ENCODE results near the gene HRK. TPM values are rescaled to one million over a fixed set of nuclear protein-coding genes. Genes with fewer than 3 reads are reported as not detected.

Gene HRK
- total and polyA plus RNA-seq, 2 of the 4 experiments (the other 2 are of a cell fraction): not detected

DNA sequence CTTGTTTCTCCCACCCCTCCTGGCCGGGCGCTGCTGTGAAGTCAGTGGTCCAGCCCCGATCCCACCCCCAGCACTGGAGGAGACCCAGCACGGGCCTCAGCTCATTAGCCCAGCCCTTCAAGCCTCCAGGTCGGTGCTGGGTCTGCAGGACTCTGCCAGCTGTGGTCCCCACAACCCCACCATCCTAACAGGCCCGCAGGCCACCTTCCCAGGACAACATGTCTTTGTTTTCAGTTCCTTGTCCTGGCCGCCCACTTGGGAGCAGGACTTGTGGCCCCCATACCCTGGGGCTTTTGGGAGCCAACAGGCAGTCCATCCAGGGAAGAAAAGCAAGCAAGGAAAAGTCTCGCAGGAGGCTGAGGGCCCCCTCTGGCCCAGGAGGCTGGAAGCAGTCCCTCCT is 60.0 kb downstream of the HRK start:
- no peaks in the 10 kb centered on the region for H4K20me1 ChIP-seq (ENCODE audit: insufficient read depth, low read length)
- no peak overlapping the region for H4K5ac ChIP-seq (ENCODE audit: low read depth, low read length)
- H2AK5ac ChIP-seq (ENCODE audit: low read depth, low read length): no peak overlapping the region
- DNase-seq (no peak), ATAC-seq (ENCODE audit: low read depth) (no peak)
- no peak overlapping the region for H3K18ac ChIP-seq (ENCODE audit: low read depth, low read length)
- H3K56ac ChIP-seq (ENCODE audit: extremely low read depth, insufficient read depth, low read length): no peak overlapping the region
- BruUV-seq (replicated peaks): no TSS peak
- no peaks in the 10 kb centered on the region for H3K36me3 ChIP-seq (ENCODE audit: control insufficient read depth, insufficient read depth, low read length)
- no peak overlapping the region for H2BK20ac ChIP-seq (ENCODE audit: low read depth, low read length)
- no peak overlapping the region for H3K9ac ChIP-seq (ENCODE audit: low read depth, low read length)
- H4K91ac ChIP-seq (ENCODE audit: insufficient read depth, low read depth, low read length): no peak overlapping the region
- ChIA-PET POLR2A (ENCODE audit: unreplicated experiment) (no interaction called here), CTCF (no interaction called here)
- H2AFZ ChIP-seq (replicated peaks; ENCODE audit: low read length, poor library complexity): no peak overlapping the region
- intact Hi-C loops (cut with micrococcal nuclease) (no loop called here), dilution Hi-C loops (cut with HindIII; ENCODE audit: low sequenced_read_pairs, unreplicated experiment) (no loop called here), in situ Hi-C loops (cut with MboI; ENCODE audit: low sequenced_read_pairs) (no loop called here)
- no peaks in the 10 kb centered on the region for H3K9me3 ChIP-seq (ENCODE audit: control insufficient read depth, insufficient read depth, low read length)
- no peak overlapping the region for H2BK120ac ChIP-seq (ENCODE audit: low read depth, low read length)
- no peak overlapping the region for H2BK5ac ChIP-seq (ENCODE audit: low read depth, low read length, poor library complexity, severe bottlenecking)
- TF ChIP-seq RFX5 (IDR thresholded peaks at IDR 0.05; ENCODE audit: low read depth, low read length) (no peak), RCOR1 (IDR thresholded peaks at IDR 0.05; ENCODE audit: insufficient replicate concordance, low read length) (no peak), NFE2L2 (IDR thresholded peaks at IDR 0.05; ENCODE audit: low read depth, low read length) (no peak)
- H3K27me3 ChIP-seq (ENCODE audit: control insufficient read depth, insufficient read depth, low read length): no peaks in the 10 kb centered on the region
- H3K27ac ChIP-seq (ENCODE audit: insufficient read depth, low read length): no peak overlapping the region
- 25% methylated on average over 2 of the region's 8 CpGs; no CpG with 5 or more reads in 1 of the 2 experiments for WGBS, 2 experiments (ENCODE audit: extremely low coverage in 2 of 2, insufficient read length in 1 of 2)
- peaks cover 7% of the 10 kb centered on the region in 2 experiments for H3K79me1 ChIP-seq (ENCODE audit: low read depth in 1 of 2, low read length in 2 of 2)
- no peak overlapping the region for H3K23ac ChIP-seq (ENCODE audit: low read depth, low read length)
- H3K4me2 ChIP-seq (ENCODE audit: low read depth, low read length): no peak overlapping the region
- H2AK9ac ChIP-seq (replicated peaks; ENCODE audit: low read depth, low read length, poor library complexity): no peak overlapping the region
- no peak overlapping the region for H4K8ac ChIP-seq (ENCODE audit: low read depth in 2 of 2, low read length in 2 of 2)
- no peak overlapping the region for H3K4me3 ChIP-seq (ENCODE audit: insufficient read depth, low read depth, low read length)
- no peak overlapping the region for H3K4ac ChIP-seq (ENCODE audit: low read depth, low read length)
- H3K9me1 ChIP-seq (ENCODE audit: insufficient read depth, low read length): peaks cover 7% of the 10 kb centered on the region; the same call in 1 of the 2 replicates
- H3K14ac ChIP-seq (replicated peaks; ENCODE audit: low read depth, low read length): no peak overlapping the region
- H2BK15ac ChIP-seq (ENCODE audit: low read depth, low read length): no peak overlapping the region
- H3K4me1 ChIP-seq (ENCODE audit: control insufficient read depth, insufficient read depth, low read length): peaks cover 6% of the 10 kb centered on the region

Data from IMR-90 (cell line).